ENCODE measurements around the gene ACADS.
A peak's percentile ranks its signal among the peaks of the same experiment; 100 is the strongest.

Gene ACADS

GRCh38 chr12:120740871-120741270 is 15.2 kb downstream of the ACADS start:
- H3K27ac Mint-ChIP-seq, result no peak overlapping the region
- no peak overlapping the region for H3K4me3 Mint-ChIP-seq
- no peaks in the 10 kb centered on the region for H3K4me1 Mint-ChIP-seq
- no peak for DNase-seq
- no peaks in the 10 kb centered on the region for H3K9me3 Mint-ChIP-seq
- CTCF ChIA-PET, result no interaction called here
- no peaks in the 10 kb centered on the region for H3K27me3 Mint-ChIP-seq
- H3K36me3 Mint-ChIP-seq, result no peaks in the 10 kb centered on the region

GRCh38 chr12:120741476-120742421 is 16.1 kb downstream of the ACADS start:
- H3K36me3 Mint-ChIP-seq, result no peaks in the 10 kb centered on the region
- CTCF ChIA-PET, result no interaction called here
- no peak for DNase-seq
- H3K4me3 Mint-ChIP-seq, result no peak overlapping the region
- H3K9me3 Mint-ChIP-seq, result no peaks in the 10 kb centered on the region
- H3K4me1 Mint-ChIP-seq, result no peaks in the 10 kb centered on the region
- H3K27ac Mint-ChIP-seq, result no peak overlapping the region
- H3K27me3 Mint-ChIP-seq, result no peaks in the 10 kb centered on the region

GRCh38 chr12:120744922-120745493 is 19.4 kb downstream of the ACADS start:
- Mint-ChIP-seq H3K9me3 (no peaks in the 10 kb centered on the region), H3K27me3 (no peaks in the 10 kb centered on the region), H3K36me3 (no peaks in the 10 kb centered on the region), H3K27ac (no peak overlapping the region), H3K4me3 (no peak overlapping the region), H3K4me1 (no peaks in the 10 kb centered on the region)
- CTCF ChIA-PET, result no interaction called here
- no peak for DNase-seq

DNA sequence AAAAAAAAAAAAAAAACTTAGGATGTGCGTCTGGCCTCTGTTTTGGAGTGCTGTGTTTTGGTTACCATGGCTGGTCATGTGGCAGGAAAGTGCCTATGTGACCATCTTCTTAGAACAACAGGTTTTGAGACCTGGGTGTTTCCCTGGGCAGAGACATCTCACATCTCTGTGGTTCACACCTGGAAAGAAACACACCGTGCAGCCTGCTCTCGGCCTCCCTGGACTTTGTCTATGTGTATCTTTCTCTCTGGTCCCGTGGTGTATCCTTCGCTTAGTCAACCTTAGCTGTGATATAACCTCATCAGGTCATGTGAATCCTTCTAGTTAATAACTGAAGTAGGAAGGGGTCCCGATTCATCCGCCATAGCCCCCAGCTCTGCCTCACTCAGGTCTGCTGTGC is 22.6 kb downstream of the ACADS start:
- Mint-ChIP-seq H3K4me1 (no peaks in the 10 kb centered on the region), H3K27me3 (peaks cover 11% of the 10 kb centered on the region), H3K36me3 (no peaks in the 10 kb centered on the region), H3K4me3 (no peak overlapping the region), H3K9me3 (no peaks in the 10 kb centered on the region), H3K27ac (no peak overlapping the region)
- no peak for DNase-seq
- CTCF ChIA-PET, result interaction anchor here (0.6 kb wide), 1 partner anchor 19 kb away, joined by 3 read pairs; no protein-coding TSS in a partner anchor

- H3K4me3 Mint-ChIP-seq, result no peak overlapping the region
- H3K27ac Mint-ChIP-seq, result no peak overlapping the region
- H3K9me3 Mint-ChIP-seq, result no peaks in the 10 kb centered on the region
- H3K27me3 Mint-ChIP-seq, result peaks cover 11% of the 10 kb centered on the region
- CTCF ChIA-PET, result no interaction called here
- no peaks in the 10 kb centered on the region for H3K4me1 Mint-ChIP-seq
- no peak for DNase-seq
- no peaks in the 10 kb centered on the region for H3K36me3 Mint-ChIP-seq
These were observed 23.6 kb downstream of the ACADS start for GRCh38 chr12:120749256-120749655.

GRCh38 chr12:120750806-120751205 is 25.2 kb downstream of the ACADS start:
- Mint-ChIP-seq H3K27me3 (peaks cover 22% of the 10 kb centered on the region), H3K27ac (no peak overlapping the region), H3K4me1 (no peaks in the 10 kb centered on the region), H3K4me3 (no peak overlapping the region), H3K9me3 (peaks cover 7% of the 10 kb centered on the region), H3K36me3 (no peaks in the 10 kb centered on the region)
- CTCF ChIA-PET, result interaction anchor here (0.6 to 1.5 kb wide), 3 partner anchors 92 to 225 kb away, joined by 3 to 10 read pairs (median 3); no protein-coding TSS in a partner anchor
- DNase-seq, result no peak

- H3K4me1 Mint-ChIP-seq, result no peaks in the 10 kb centered on the region
- H3K27me3 Mint-ChIP-seq, result peaks cover 22% of the 10 kb centered on the region
- no peaks in the 10 kb centered on the region for H3K36me3 Mint-ChIP-seq
- no peak overlapping the region for H3K4me3 Mint-ChIP-seq
- peaks cover 7% of the 10 kb centered on the region for H3K9me3 Mint-ChIP-seq
- DNase-seq, result no peak
- CTCF ChIA-PET, result interaction anchor here (0.6 to 1.5 kb wide), 3 partner anchors 22 to 225 kb away, joined by 3 to 10 read pairs (median 3); no protein-coding TSS in a partner anchor
- H3K27ac Mint-ChIP-seq, result no peak overlapping the region
These were observed 25.8 kb downstream of the ACADS start for GRCh38 chr12:120751389-120751788.

GRCh38 chr12:120754792-120755191 is 29.2 kb downstream of the ACADS start:
- Mint-ChIP-seq H3K4me1 (peaks cover 7% of the 10 kb centered on the region), H3K36me3 (no peaks in the 10 kb centered on the region), H3K9me3 (peaks cover 7% of the 10 kb centered on the region), H3K4me3 (no peak overlapping the region), H3K27me3 (peaks cover 22% of the 10 kb centered on the region), H3K27ac (no peak overlapping the region)
- no peak for DNase-seq
- CTCF ChIA-PET, result no interaction called here

DNA sequence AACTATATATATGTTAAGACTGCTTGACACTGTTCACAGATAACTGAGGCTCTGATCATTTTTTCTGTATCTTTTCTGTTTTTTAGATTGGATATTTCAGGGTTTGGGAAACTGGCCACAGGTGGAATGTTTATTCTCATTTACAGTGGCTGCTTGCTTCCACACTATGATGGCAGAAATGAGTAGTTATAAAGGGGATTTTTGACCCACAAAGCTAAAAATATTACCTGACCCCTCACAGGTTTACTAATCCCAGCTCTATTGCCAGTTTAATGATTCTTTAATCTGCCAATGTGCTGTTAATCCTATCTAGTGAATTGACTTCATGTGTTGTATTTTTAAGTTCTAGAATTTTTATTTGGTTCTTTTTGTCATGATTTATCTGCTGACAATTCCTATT is 29.6 kb downstream of the ACADS start:
- Mint-ChIP-seq H3K4me1 (peaks cover 11% of the 10 kb centered on the region), H3K4me3 (no peak overlapping the region), H3K27me3 (peaks cover 22% of the 10 kb centered on the region), H3K36me3 (no peaks in the 10 kb centered on the region), H3K9me3 (peaks cover 7% of the 10 kb centered on the region), H3K27ac (no peak overlapping the region)
- CTCF ChIA-PET, result no interaction called here
- DNase-seq, result no peak

GRCh38 chr12:120757226-120757742 is 31.7 kb downstream of the ACADS start:
- CTCF ChIA-PET, result interaction anchor here (0.6 to 1.2 kb wide), 4 partner anchors 108 to 390 kb away, joined by 3 to 5 read pairs (median 3); no protein-coding TSS in a partner anchor
- H3K27me3 Mint-ChIP-seq, result peaks cover 13% of the 10 kb centered on the region
- H3K36me3 Mint-ChIP-seq, result no peaks in the 10 kb centered on the region
- no peak overlapping the region for H3K27ac Mint-ChIP-seq
- H3K4me3 Mint-ChIP-seq, result no peak overlapping the region
- H3K4me1 Mint-ChIP-seq, result peaks cover 18% of the 10 kb centered on the region
- peaks cover 7% of the 10 kb centered on the region for H3K9me3 Mint-ChIP-seq
- no peak for DNase-seq

DNA sequence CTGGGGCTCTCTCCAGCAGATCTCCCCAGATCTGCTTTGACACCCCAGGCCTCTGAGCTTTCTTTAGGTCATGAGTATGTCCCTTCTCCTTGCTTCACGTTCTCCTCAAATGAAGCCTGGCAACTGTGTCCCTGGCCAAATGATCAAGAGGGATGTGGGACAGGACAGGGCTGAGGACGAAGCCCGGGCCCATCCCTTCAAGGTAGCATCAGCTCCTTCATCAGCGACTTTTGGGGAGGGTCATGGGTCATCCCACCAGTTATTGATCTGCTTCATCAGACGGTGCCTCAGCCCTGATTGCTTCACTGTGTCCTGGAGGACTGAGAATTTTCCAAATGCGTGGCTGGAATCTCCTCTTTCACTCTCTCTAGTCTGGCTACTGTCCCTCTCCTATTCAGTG is 32.3 kb downstream of the ACADS start:
- peaks cover 19% of the 10 kb centered on the region for H3K4me1 Mint-ChIP-seq
- peaks cover 3% of the 10 kb centered on the region for H3K36me3 Mint-ChIP-seq
- no peak for DNase-seq
- peaks cover 11% of the 10 kb centered on the region for H3K27me3 Mint-ChIP-seq
- peaks cover 7% of the 10 kb centered on the region for H3K9me3 Mint-ChIP-seq
- no peak overlapping the region for H3K27ac Mint-ChIP-seq
- CTCF ChIA-PET, result interaction anchor here (0.7 to 1.2 kb wide), 3 partner anchors 109 to 391 kb away, joined by 3 to 5 read pairs (median 3); no protein-coding TSS in a partner anchor
- no peak overlapping the region for H3K4me3 Mint-ChIP-seq

DNA sequence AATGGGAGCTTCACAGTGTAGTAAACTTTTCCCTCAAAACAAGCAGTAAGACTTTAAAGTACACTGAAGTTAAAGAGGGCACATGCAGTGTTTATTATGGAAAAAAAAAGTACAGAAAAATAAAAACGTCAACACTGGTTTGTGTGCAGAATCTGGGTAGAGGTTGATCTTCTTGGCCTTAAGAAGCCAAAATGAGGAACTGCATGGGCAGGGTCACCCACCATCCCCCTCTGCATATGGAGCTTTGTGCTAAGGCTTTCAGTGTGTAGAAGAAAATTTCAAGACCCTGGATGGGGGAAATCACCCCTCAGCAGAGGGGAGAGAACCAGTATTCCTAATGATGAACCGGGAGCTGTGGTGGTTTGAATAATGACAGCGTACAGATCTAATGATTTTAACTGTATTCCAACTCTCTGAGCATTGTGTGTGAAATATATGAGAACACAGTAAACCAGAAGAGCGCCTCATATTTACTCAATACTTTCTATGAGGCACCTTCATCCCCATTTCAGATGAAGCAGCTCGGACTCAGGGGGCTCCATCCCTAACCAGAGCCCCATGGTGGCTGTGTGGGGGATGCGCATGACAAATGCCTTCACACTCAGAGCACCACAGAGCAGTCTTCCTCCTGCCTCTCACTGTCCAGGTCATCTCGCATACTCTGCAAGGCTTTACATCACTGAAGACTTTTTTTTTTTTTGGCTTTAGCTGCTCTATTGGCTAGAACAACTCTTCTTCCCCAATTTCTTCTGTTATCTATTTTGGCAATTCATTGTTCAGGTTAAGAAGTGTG is 33.4 kb downstream of the ACADS start:
- Mint-ChIP-seq H3K27ac (no peak overlapping the region), H3K9me3 (peaks cover 7% of the 10 kb centered on the region), H3K27me3 (peaks cover 11% of the 10 kb centered on the region), H3K36me3 (peaks cover 4% of the 10 kb centered on the region), H3K4me1 (peaks cover 23% of the 10 kb centered on the region), H3K4me3 (no peak overlapping the region)
- DNase-seq, result no peak
- CTCF ChIA-PET, result no interaction called here

- H3K36me3 Mint-ChIP-seq, result peaks cover 8% of the 10 kb centered on the region
- peaks cover 7% of the 10 kb centered on the region for H3K9me3 Mint-ChIP-seq
- DNase-seq, result peak; percentile 26
- CTCF ChIA-PET, result no interaction called here
- H3K27me3 Mint-ChIP-seq, result peaks cover 6% of the 10 kb centered on the region
- H3K4me1 Mint-ChIP-seq, result peaks cover 23% of the 10 kb centered on the region
- H3K27ac Mint-ChIP-seq, result peak overlapping the region; percentile 90
- no peak overlapping the region for H3K4me3 Mint-ChIP-seq
These were observed 34.1 kb downstream of the ACADS start for GRCh38 chr12:120759591-120760348.

All from activated naive CD4-positive, alpha-beta T cell treated with anti-CD3 and anti-CD28 coated beads, Interleukin-2, amount 10 ng/mL, durations not matched to agents 7 days and 5 days (primary cell).